Keratinocyte (primary cell): ENCODE measurements around the gene ANTKMT. TPM values are rescaled to one million over a fixed set of nuclear protein-coding genes. Genes with fewer than 3 reads are reported as not detected.
A peak's percentile ranks its signal among the peaks of the same experiment; 100 is the strongest.

Experiments
- DNase-seq: peaks from one replicate; pipeline ENCODE4 v3.0.0-alpha.2; 2011; ENCODE audit warnings: low read depth, missing footprints, low spot score
- FAIRE-seq: peaks from 2 replicates; lab custom pipeline; 2011; peaks lifted over from hg19 to GRCh38; lab: Jason Lieb, UNC
- H2AFZ ChIP-seq: 2 replicates; pipeline ENCODE4 v1.6.0; 2012; ENCODE audit warnings: low read length, control low read depth, inconsistent platforms; ENCODE audit not compliant: control insufficient read depth
- H3K27ac ChIP-seq: 2 replicates; pipeline ENCODE4 v1.5.1; 2011; ENCODE audit warnings: low read length; ENCODE audit not compliant: control insufficient read depth, insufficient read depth
- H3K27me3 ChIP-seq: 3 replicates; pipeline ENCODE4 v1.6.0; 2011; ENCODE audit warnings: low read length; ENCODE audit not compliant: control insufficient read depth, insufficient read depth; ENCODE audit errors: extremely low read depth
- H3K36me3 ChIP-seq, 2 experiments: 2 replicates in 1 of 2; 3 replicates in 1 of 2; pipeline ENCODE4 v1.5.1; 2011; ENCODE audit warnings: low read length in 2 of 2, mild to moderate bottlenecking in 1 of 2; ENCODE audit not compliant: control insufficient read depth in 2 of 2, insufficient read depth in 2 of 2; ENCODE audit errors: extremely low read depth in 1 of 2
- H3K4me1 ChIP-seq: 3 replicates; pipeline ENCODE4 v1.5.1; 2011; ENCODE audit warnings: low read length; ENCODE audit not compliant: control insufficient read depth, insufficient read depth; ENCODE audit errors: extremely low read depth
- H3K4me2 ChIP-seq: 3 replicates; pipeline ENCODE4 v1.6.0; 2011; ENCODE audit warnings: low read depth, low read length; ENCODE audit not compliant: control insufficient read depth, insufficient read depth; ENCODE audit errors: extremely low read depth
- H3K4me3 ChIP-seq, 3 experiments: fragments of 200-600 bp in 1 of 3; sonication (generic) in 1 of 3; 2 replicates in 2 of 3; 3 replicates in 1 of 3; pipeline ENCODE4 v1.5.1; 2011 to 2016; ENCODE audit warnings: low read length in 3 of 3, mild to moderate bottlenecking in 3 of 3, control low read depth in 2 of 3, inconsistent platforms in 1 of 3, low read depth in 1 of 3, mixed read lengths in 1 of 3, mixed run types in 1 of 3, moderate library complexity in 1 of 3; ENCODE audit not compliant: control insufficient read depth in 2 of 3, insufficient read depth in 2 of 3; ENCODE audit errors: extremely low read depth in 1 of 3
- H3K79me2 ChIP-seq: 2 replicates; pipeline ENCODE4 v1.6.0; 2012; ENCODE audit warnings: low read length; ENCODE audit not compliant: control insufficient read depth, insufficient read depth
- H3K9ac ChIP-seq: 3 replicates; pipeline ENCODE4 v1.6.0; 2011; ENCODE audit warnings: low read length; ENCODE audit not compliant: control insufficient read depth, insufficient read depth; ENCODE audit errors: extremely low read depth
- H3K9me1 ChIP-seq: 3 replicates; pipeline ENCODE4 v1.6.0; 2011; ENCODE audit warnings: low read length; ENCODE audit not compliant: control insufficient read depth, insufficient read depth; ENCODE audit errors: extremely low read depth
- H3K9me3 ChIP-seq: 2 replicates; pipeline ENCODE4 v1.5.1; 2012; ENCODE audit warnings: low read depth, low read length; ENCODE audit not compliant: control insufficient read depth
- H4K20me1 ChIP-seq: 3 replicates; pipeline ENCODE4 v1.6.0; 2011; ENCODE audit warnings: low read length; ENCODE audit not compliant: control insufficient read depth, insufficient read depth; ENCODE audit errors: extremely low read depth
- CTCF ChIP-seq, 3 experiments: IDR thresholded peaks in 1 of 3; conservative IDR thresholded peaks in 1 of 3; optimal IDR thresholded peaks in 1 of 3; 2 replicates in 2 of 3; 3 replicates in 1 of 3; pipeline versions ENCODE3 to v1.5.1; 2011; ENCODE audit warnings: low read length in 3 of 3, mild to moderate bottlenecking in 3 of 3, moderate library complexity in 2 of 3, control low read depth in 1 of 3, inconsistent platforms in 1 of 3; ENCODE audit not compliant: insufficient read depth in 2 of 3; ENCODE audit errors: extremely low read depth in 1 of 3
- EZH2 ChIP-seq: IDR thresholded peaks from one replicate; pipeline ENCODE4 v1.6.1; 2012; ENCODE audit warnings: inconsistent platforms, mild to moderate bottlenecking, low read length, moderate library complexity
- dilution Hi-C: fragments of 300-500 bp; cut with MboI; formaldehyde crosslinking; loops from one replicate; pipeline ENCODE4 v1.7.0; 2020; ENCODE audit warnings: low sequenced_read_pairs; ENCODE audit not compliant: extremely low pct_ligation_motif_present
- polyA plus RNA-seq, 5 experiments: library from polyadenylated mRNA; depleted of rRNA in 3 of 5; stranded (reverse) in 3 of 5; stranded (forward) in 1 of 5; unstranded in 1 of 5; fragments of >200 nt; gene quantifications; 1 replicate in 1 of 5; 2 replicates in 3 of 5; 3 replicates in 1 of 5; pipeline versions ENCODE4 v1.2.1 to v1.2.3, GENCODE V29; 2011 to 2012; ENCODE audit warnings: missing spikeins in 2 of 5, low read depth in 1 of 5, low replicate concordance in 1 of 5

ANTKMT gene
- polyA plus RNA-seq, 1 donor (not counting 4 experiments of a cell fraction or from before 2014, with no cell fraction given): 5.6 TPM

- TF ChIP-seq CTCF (optimal IDR thresholded peaks at IDR 0.05 in 1 of 3, IDR thresholded peaks at IDR 0.05 in 1 of 3, conservative IDR thresholded peaks at IDR 0.05 in 1 of 3; ENCODE audit: extremely low read depth in 1 of 3, insufficient read depth in 2 of 3, low read length in 3 of 3): no peak
- TF ChIP-seq EZH2: no peak
- Histone ChIP-seq H3K9me1 (no peaks in the 10 kb centered on the region), H3K79me2 (peaks cover 8% of the 10 kb centered on the region), H2AFZ (no peak overlapping the region), H3K4me1 (peaks cover 31% of the 10 kb centered on the region), H3K36me3 (no peaks in the 10 kb centered on the region), H3K4me3 (peak overlapping the region; percentile 42 to 72 (median 54)), H3K9me3 (no peaks in the 10 kb centered on the region), H3K27ac (no peak overlapping the region), H4K20me1 (peaks cover 8% of the 10 kb centered on the region), H3K4me2 (peak overlapping the region; percentile 70), H3K27me3 (peaks cover 5% of the 10 kb centered on the region), H3K9ac (peak overlapping the region; percentile 52)
- dilution Hi-C loops: no loop called here
- no peak for FAIRE-seq
- DNase-seq: no peak
These were observed 4.8 kb upstream of the ANTKMT start for GRCh38 chr16:716200-716568.

- dilution Hi-C loops: no loop called here
- peaks cover 8% of the 10 kb centered on the region for H3K79me2 ChIP-seq
- no peaks in the 10 kb centered on the region for H3K9me3 ChIP-seq
- peaks cover 8% of the 10 kb centered on the region for H4K20me1 ChIP-seq
- H3K9me1 ChIP-seq: no peaks in the 10 kb centered on the region
- TF ChIP-seq EZH2 (no peak), CTCF (optimal IDR thresholded peaks at IDR 0.05 in 1 of 3, IDR thresholded peaks at IDR 0.05 in 1 of 3, conservative IDR thresholded peaks at IDR 0.05 in 1 of 3; ENCODE audit: extremely low read depth in 1 of 3, insufficient read depth in 2 of 3, low read length in 3 of 3) (no peak)
- no peak for DNase-seq
- H3K4me1 ChIP-seq: peaks cover 27% of the 10 kb centered on the region
- FAIRE-seq: no peak
- no peak overlapping the region for H3K27ac ChIP-seq
- no peak overlapping the region for H3K4me2 ChIP-seq
- H2AFZ ChIP-seq: no peak overlapping the region
- H3K4me3 ChIP-seq: no peak overlapping the region
- no peaks in the 10 kb centered on the region for H3K27me3 ChIP-seq
- H3K36me3 ChIP-seq: no peaks in the 10 kb centered on the region
- no peak overlapping the region for H3K9ac ChIP-seq
These were observed 4.1 kb upstream of the ANTKMT start for GRCh38 chr16:716768-717325.
